Measurements from ENCODE around the gene ANXA11. TPM values are rescaled to one million over a fixed set of nuclear protein-coding genes. Genes with fewer than 3 reads are reported as not detected.

ANXA11 gene
- total RNA-seq, 4 donors from 2014 or later: 134 to 247 (median 219) TPM

- no peaks in the 10 kb centered on the region for H3K9me3 ChIP-seq
- H3K36me3 ChIP-seq: peaks cover 0 to 7% (median 2%) of the 10 kb centered on the region in 4 donors
- DNase-seq: no peak
- H3K4me3 ChIP-seq: peak overlapping the region in 1 of 4 donors; percentile 8
- peak in 1 of 3 donors; percentile 5 for TF ChIP-seq POLR2AphosphoS5 (IDR thresholded peaks at IDR 0.05)
- no peak for TF ChIP-seq POLR2A (IDR thresholded peaks at IDR 0.05)
- TF ChIP-seq CTCF (IDR thresholded peaks at IDR 0.05): no peak
- TF ChIP-seq EP300 (IDR thresholded peaks at IDR 0.05; ENCODE audit: low read depth): no peak
- H3K4me1 ChIP-seq: peaks cover 12 to 20% (median 16%) of the 10 kb centered on the region in 4 donors
- intact Hi-C loops (cut with DNase I; ENCODE audit: low total_unique reads) (loop anchor here (2.0 kb wide), 1 partner anchor 76 kb away; no protein-coding TSS in a partner anchor), in situ Hi-C loops (cut with MboI; ENCODE audit: low pct_ligation_motif_present in 1 of 4, low pct_unique_long_range_greater_than_20kb in 1 of 4, low sequenced_read_pairs in 3 of 4) (loop anchor here in 1 of 4 donors (5.0 kb wide), 1 partner anchor 73 kb away; no protein-coding TSS in a partner anchor)
- WGBS, 2 donors (ENCODE audit: low coverage in 1 of 2): 15% methylated on average over 12 of the region's 12 CpGs; no CpG with 5 or more reads in 1 of the 2 donors
- H3K27me3 ChIP-seq: peaks cover 10% of the 10 kb centered on the region
- peak overlapping the region in 3 of 4 donors; percentile 52 to 59 (median 57) for H3K27ac ChIP-seq
These were observed 60.6 kb downstream of the ANXA11 start for GRCh38 chr10:80144696-80145131.

- peak; percentile 73 for DNase-seq
- TF ChIP-seq CTCF (IDR thresholded peaks at IDR 0.05): peak in 4 of 5 experiments; percentile 6 to 68 (median 24)
- TF ChIP-seq POLR2A (IDR thresholded peaks at IDR 0.05): no peak
- TF ChIP-seq EP300 (IDR thresholded peaks at IDR 0.05; ENCODE audit: low read depth): no peak
- TF ChIP-seq POLR2AphosphoS5 (IDR thresholded peaks at IDR 0.05): peak in 1 of 3 donors; percentile 58
- H3K9me3 ChIP-seq: no peaks in the 10 kb centered on the region
- peaks cover 0 to 5% (median 2%) of the 10 kb centered on the region in 4 donors for H3K36me3 ChIP-seq
- in situ Hi-C loops (cut with MboI; ENCODE audit: low pct_ligation_motif_present in 1 of 4, low pct_unique_long_range_greater_than_20kb in 1 of 4, low sequenced_read_pairs in 3 of 4) (no loop called here), intact Hi-C loops (cut with DNase I; ENCODE audit: low total_unique reads) (loop anchor here (2.0 kb wide), 1 partner anchor 77 kb away; no protein-coding TSS in a partner anchor)
- peaks cover 12 to 19% (median 14%) of the 10 kb centered on the region in 4 donors for H3K4me1 ChIP-seq
- peak overlapping the region in 1 of 4 donors; percentile 8 for H3K4me3 ChIP-seq
- peaks cover 16% of the 10 kb centered on the region for H3K27me3 ChIP-seq
- WGBS, 2 donors (ENCODE audit: low coverage in 1 of 2): 26% methylated on average over 28 of the region's 28 CpGs; no CpG with 5 or more reads in 1 of the 2 donors
- H3K27ac ChIP-seq: peak overlapping the region; percentile 24 to 59 (median 54)
These were observed 61.2 kb downstream of the ANXA11 start for GRCh38 chr10:80144067-80144695.

- Histone ChIP-seq H3K9me3 (no peaks in the 10 kb centered on the region), H3K27me3 (peaks cover 23% of the 10 kb centered on the region), H3K4me1 (peaks cover 12 to 19% (median 14%) of the 10 kb centered on the region in 4 donors), H3K36me3 (no peaks in the 10 kb centered on the region), H3K4me3 (no peak overlapping the region), H3K27ac (no peak overlapping the region)
- intact Hi-C loops (cut with DNase I; ENCODE audit: low total_unique reads): no loop called here
- WGBS, 2 donors (ENCODE audit: low coverage in 1 of 2): 54% methylated on average over 16 of the region's 19 CpGs; no CpG with 5 or more reads in 1 of the 2 donors
- in situ Hi-C loops (cut with MboI; ENCODE audit: low pct_ligation_motif_present in 1 of 4, low pct_unique_long_range_greater_than_20kb in 1 of 4, low sequenced_read_pairs in 3 of 4): no loop called here
- TF ChIP-seq POLR2AphosphoS5 (IDR thresholded peaks at IDR 0.05): peak in 1 of 3 donors; percentile 3
- TF ChIP-seq POLR2A (IDR thresholded peaks at IDR 0.05): no peak
- no peak for DNase-seq
These were observed 63.5 kb downstream of the ANXA11 start for GRCh38 chr10:80141696-80142460.

- no peaks in the 10 kb centered on the region for H3K9me3 ChIP-seq
- no peak for DNase-seq
- TF ChIP-seq EP300 (IDR thresholded peaks at IDR 0.05; ENCODE audit: low read depth) (no peak), POLR2A (IDR thresholded peaks at IDR 0.05) (no peak), POLR2AphosphoS5 (IDR thresholded peaks at IDR 0.05) (no peak), CTCF (IDR thresholded peaks at IDR 0.05) (no peak)
- H3K27ac ChIP-seq: no peak overlapping the region
- H3K4me3 ChIP-seq: no peak overlapping the region
- 80 to 87% methylated on average over 2 to 7 of the region's 7 CpGs for WGBS, 2 donors (ENCODE audit: low coverage in 1 of 2)
- peaks cover 29% of the 10 kb centered on the region for H3K27me3 ChIP-seq
- intact Hi-C loops (cut with DNase I; ENCODE audit: low total_unique reads): no loop called here
- in situ Hi-C loops (cut with MboI; ENCODE audit: low pct_ligation_motif_present in 1 of 4, low pct_unique_long_range_greater_than_20kb in 1 of 4, low sequenced_read_pairs in 3 of 4): no loop called here
- H3K36me3 ChIP-seq: no peaks in the 10 kb centered on the region
- peaks cover 12 to 19% (median 14%) of the 10 kb centered on the region in 4 donors for H3K4me1 ChIP-seq
These were observed 65.1 kb downstream of the ANXA11 start for GRCh38 chr10:80140251-80140650.
